Daoy (cell line): ENCODE results near the gene HOTAIR. TPM values are rescaled to one million over a fixed set of nuclear protein-coding genes. Genes with fewer than 3 reads are reported as not detected.
A peak's percentile ranks its signal among the peaks of the same experiment; 100 is the strongest.

Experiments used
- DNase-seq: peaks from one replicate; pipeline ENCODE4 v3.0.0-alpha.2; 2015; ENCODE audit warnings: low read depth
- total RNA-seq: library from RNA; depleted of rRNA; stranded (reverse); fragments of >200 nt; shearing (Covaris generic); gene quantifications from 2 replicates; pipeline ENCODE4 v1.2.3, GENCODE V29; 2014

The HOTAIR gene
- total RNA-seq, 1 experiment from 2014 or later = 2.2 TPM

- DNase-seq = no peak
These were observed 13.9 kb upstream of the HOTAIR start for GRCh38 chr12:53988541-53989226.

GRCh38 chr12:53987787-53988230 is 13.1 kb upstream of the HOTAIR start:
- DNase-seq = no peak

GRCh38 chr12:53986686-53987483 is 12.1 kb upstream of the HOTAIR start:
- DNase-seq = no peak

DNA sequence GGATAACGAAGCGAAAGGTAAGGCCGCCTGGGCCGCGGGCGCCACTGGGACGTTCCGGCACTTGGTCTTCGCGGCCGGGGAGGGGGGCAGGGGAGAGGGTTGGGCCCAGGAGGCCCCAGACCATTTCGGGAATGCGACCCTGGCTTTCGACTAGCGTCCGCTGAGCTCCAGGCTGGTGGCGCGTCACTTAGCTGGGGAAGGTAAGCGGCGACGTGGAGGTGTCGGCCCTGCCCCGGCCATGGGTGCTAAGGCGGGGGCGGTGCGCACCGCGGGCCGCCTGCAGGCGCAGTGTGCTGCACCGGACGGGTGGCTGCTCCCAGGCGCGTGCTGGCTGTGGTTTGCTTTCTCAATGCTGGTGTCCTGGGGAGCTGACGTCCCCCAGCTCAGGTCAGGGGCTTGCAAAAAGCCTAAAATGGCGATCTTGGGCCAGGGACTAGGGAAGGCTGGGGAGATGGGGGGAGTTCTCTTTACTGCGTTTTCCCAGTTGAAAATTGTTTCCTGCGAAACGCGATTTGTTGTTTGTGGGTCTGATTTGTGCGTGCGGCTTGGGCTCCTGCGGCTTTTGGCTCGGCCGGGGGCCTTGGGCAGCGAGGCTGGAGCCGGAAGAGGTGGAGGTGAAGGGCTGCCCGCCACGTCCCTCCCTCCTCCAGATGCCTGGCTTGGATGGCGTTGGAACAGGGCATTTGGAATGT is 11.4 kb upstream of the HOTAIR start:
- DNase-seq = peak; percentile 78

DNA sequence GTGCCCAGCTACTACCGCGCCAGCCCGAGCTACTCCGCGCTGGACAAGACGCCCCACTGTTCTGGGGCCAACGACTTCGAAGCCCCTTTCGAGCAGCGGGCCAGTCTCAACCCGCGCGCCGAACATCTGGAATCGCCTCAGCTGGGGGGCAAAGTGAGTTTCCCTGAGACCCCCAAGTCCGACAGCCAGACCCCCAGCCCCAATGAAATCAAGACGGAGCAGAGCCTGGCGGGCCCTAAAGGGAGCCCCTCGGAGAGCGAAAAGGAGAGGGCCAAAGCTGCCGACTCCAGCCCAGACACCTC is 10.9 kb upstream of the HOTAIR start:
- no peak for DNase-seq

DNA sequence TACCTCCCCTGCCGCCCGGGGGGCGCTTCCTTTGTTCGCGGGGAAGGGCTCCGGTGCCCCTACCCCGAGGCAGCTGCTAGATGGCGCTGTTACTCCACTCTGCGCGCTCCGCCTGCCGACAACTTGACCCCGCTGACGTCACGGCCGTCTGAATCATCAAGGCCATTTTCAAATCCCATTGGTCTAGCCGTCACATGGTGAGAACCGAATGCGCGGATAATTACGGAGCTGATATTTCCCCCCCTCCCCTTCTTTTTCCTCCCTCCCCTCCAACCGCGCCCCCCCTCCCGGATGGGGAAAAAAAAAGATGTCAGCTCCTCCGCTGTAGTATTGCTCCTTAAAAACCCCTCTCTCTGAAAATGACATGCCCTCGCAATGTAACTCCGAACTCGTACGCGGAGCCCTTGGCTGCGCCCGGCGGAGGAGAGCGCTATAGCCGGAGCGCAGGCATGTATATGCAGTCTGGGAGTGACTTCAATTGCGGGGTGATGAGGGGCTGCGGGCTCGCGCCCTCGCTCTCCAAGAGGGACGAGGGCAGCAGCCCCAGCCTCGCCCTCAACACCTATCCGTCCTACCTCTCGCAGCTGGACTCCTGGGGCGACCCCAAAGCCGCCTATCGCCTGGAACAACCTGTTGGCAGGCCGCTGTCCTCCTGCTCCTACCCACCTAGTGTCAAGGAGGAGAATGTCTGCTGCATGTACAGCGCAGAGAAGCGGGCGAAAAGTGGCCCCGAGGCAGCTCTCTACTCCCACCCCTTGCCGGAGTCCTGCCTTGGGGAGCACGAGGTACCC is 10.3 kb upstream of the HOTAIR start, which contains the start of gene HOXC10:
HOXC10 (plus strand) TSS at position 246 of the 791 bp plus-strand sequence; CDS start at position 360, 114 bp downstream.
- DNase-seq = peak; percentile 98

GRCh38 chr12:53983950-53984572 is 9.3 kb upstream of the HOTAIR start:
- DNase-seq = no peak

GRCh38 chr12:53983568-53983949 is 8.8 kb upstream of the HOTAIR start:
- DNase-seq = no peak

DNA sequence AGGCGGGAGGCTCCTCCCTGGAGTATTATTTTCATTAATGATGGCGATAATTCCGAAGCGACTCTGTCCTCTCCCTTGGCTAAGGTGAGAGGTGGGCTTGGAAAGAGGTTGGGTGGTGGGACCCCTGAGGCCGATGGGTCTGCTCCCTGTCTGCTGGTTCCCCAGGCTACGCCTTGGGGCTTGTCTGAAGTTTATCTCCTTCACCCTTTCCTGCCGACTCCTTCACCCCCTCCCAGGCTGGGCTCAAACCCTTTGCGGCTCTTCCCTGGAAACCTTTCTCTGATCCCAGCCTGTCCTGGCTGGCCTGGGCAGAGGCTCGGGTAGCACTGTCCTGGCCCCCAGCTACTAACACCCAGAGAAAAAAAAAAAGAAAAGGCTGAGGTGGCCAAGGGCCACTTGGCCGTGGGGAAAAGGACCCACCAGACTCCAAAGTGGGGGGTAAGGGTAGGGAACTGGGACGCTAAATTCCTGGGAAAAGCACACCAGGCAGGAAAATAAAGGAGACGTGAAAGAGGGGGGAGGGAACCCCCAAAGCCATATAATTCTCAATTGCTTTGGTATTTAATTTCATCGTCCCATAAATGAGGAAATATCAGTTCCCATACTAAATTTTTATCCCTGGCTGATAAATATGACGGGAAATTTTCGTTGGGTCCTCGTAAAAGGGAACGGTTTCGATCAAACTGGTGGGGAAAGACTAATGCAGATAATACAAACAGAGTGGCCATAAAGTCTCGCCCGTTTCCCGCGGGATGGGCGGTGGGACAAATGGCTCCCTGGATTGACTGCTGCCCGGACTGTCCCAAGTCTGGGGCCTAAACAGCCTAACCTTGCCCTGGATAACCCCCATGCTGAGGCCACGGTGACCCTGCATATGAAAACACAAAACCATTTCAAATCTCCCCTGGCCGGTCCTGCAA is 8.2 kb upstream of the HOTAIR start:
- no peak for DNase-seq

- no peak for DNase-seq
These were observed 7.1 kb upstream of the HOTAIR start for GRCh38 chr12:53981634-53982565.

GRCh38 chr12:53980802-53981496 is 6.2 kb upstream of the HOTAIR start:
- no peak for DNase-seq

GRCh38 chr12:53980104-53980801 is 5.5 kb upstream of the HOTAIR start:
- DNase-seq = no peak

GRCh38 chr12:53978477-53979356 is 4.0 kb upstream of the HOTAIR start:
- no peak for DNase-seq

- DNase-seq = no peak
These were observed 3.1 kb upstream of the HOTAIR start for GRCh38 chr12:53977596-53978445.

DNA sequence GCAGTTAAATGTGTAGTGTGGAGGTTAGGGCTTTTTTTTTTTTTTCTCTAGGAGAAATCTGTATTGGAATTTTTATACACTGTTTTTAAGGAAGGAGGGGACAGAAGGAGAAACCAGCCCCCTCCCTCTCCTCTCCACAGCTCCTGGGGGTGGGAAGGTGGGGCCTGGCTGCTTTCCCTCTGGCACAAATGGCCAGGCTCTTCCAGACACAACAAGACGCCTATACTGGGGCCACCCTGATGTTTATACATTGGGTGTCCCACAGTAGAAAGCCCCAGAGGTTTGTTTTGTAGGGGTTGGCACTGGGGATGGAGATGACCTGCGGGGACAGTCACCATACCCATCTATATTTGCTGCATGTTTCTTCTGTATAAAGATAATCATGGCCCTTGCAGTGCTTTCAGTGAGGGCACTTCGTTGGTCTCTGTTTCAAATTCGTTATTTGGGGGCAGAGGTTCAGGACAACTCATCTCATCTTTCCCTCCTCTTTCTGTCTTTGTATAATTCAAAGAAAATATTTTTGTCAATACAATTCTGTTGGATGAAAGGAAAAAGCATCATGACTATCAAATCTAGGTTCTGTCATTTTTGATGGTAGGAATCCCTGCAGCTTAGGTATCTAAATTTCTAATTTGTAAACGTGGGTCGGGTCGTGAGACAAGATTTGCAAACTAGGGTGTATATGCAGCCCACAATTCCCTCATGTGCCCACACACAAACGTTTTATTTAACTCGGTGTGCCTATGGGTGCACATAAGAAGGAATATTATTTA is 2.3 kb upstream of the HOTAIR start:
- DNase-seq = no peak
